ENCODE data around the gene DSTN.

Gene DSTN

GRCh38 chr20:17555106-17555505 lies 14.8 kb upstream of the DSTN start:
- DNase-seq = no peak

- no peak for DNase-seq
Observed at GRCh38 chr20:17556837-17557674, 12.8 kb upstream of the DSTN start.

GRCh38 chr20:17557675-17558006 lies 12.2 kb upstream of the DSTN start:
- DNase-seq = no peak

- DNase-seq = peak; percentile 28
Observed at GRCh38 chr20:17558154-17558940, 11.5 kb upstream of the DSTN start.

- DNase-seq = no peak
Observed at GRCh38 chr20:17558941-17559304, 11.0 kb upstream of the DSTN start.

GRCh38 chr20:17559338-17559737 lies 10.5 kb upstream of the DSTN start:
- no peak for DNase-seq

GRCh38 chr20:17560344-17561074 lies 9.4 kb upstream of the DSTN start:
- no peak for DNase-seq

- no peak for DNase-seq
Observed at GRCh38 chr20:17562804-17563305, 7.0 kb upstream of the DSTN start.

- no peak for DNase-seq
Observed at GRCh38 chr20:17565169-17565845, 4.6 kb upstream of the DSTN start.

GRCh38 chr20:17566345-17566744 lies 3.5 kb upstream of the DSTN start:
- DNase-seq = no peak

GRCh38 chr20:17568045-17568788 lies 1.7 kb upstream of the DSTN start:
- DNase-seq = no peak

- peak; percentile 5 for DNase-seq
Observed at GRCh38 chr20:17568972-17569521, 828 bp upstream of the DSTN start.

- DNase-seq = no peak
Observed at GRCh38 chr20:17570347-17571152, 675 bp downstream of the DSTN start.

- peak; percentile 6 for DNase-seq
Observed at GRCh38 chr20:17571153-17571527, 1.3 kb downstream of the DSTN start.

GRCh38 chr20:17572034-17572638 lies 2.3 kb downstream of the DSTN start:
- no peak for DNase-seq

GRCh38 chr20:17573463-17573862 lies 3.6 kb downstream of the DSTN start:
- no peak for DNase-seq

- DNase-seq = no peak
Observed at GRCh38 chr20:17576215-17576614, 6.3 kb downstream of the DSTN start.

- peak; percentile 2 for DNase-seq
Observed at GRCh38 chr20:17579369-17580039, 9.6 kb downstream of the DSTN start.

- no peak for DNase-seq
Observed at GRCh38 chr20:17580895-17581294, 11.0 kb downstream of the DSTN start.

- no peak for DNase-seq
Observed at GRCh38 chr20:17583126-17583525, 13.3 kb downstream of the DSTN start.

All from stimulated activated CD4-positive, alpha-beta T cell treated with anti-CD3 and anti-CD28 coated beads, Interleukin-1b, Interleukin-23, amount 100 ng/mL, for 48 hours (primary cell).